Activated CD8-positive, alpha-beta T cell treated with anti-CD3 and anti-CD28 coated beads for 36 hours (primary cell): ENCODE measurements around the gene ZNF385B. TPM values are rescaled to one million over a fixed set of nuclear protein-coding genes. Genes with fewer than 3 reads are reported as not detected.

Experiments
- ATAC-seq: fragments of 200-7000 bp; cut with Tn5 transposase; one replicate; pipeline ENCODE4 v1.10.0; 2021; ENCODE audit warnings: mild to moderate bottlenecking, moderate library complexity
- CTCF ChIA-PET: fragments of 350-600 bp; sonication (Branson Sonifier 250); formaldehyde crosslinking; loops from one replicate; lab custom pipeline; 2021; ENCODE audit warnings: antibody characterized with exemption; lab: Charles Lee
- POLR2A ChIA-PET: fragments of 350-600 bp; sonication (Branson Sonifier 250); formaldehyde crosslinking; loops from one replicate; lab custom pipeline; 2021; ENCODE audit warnings: antibody characterized with exemption; lab: Charles Lee
- DNase-seq: peaks from one replicate; pipeline ENCODE4 v3.0.0-alpha.2; 2020
- H3K27ac Mint-ChIP-seq: one replicate; pipeline ENCODE4 v1.8.0; 2021; ENCODE audit warnings: mild to moderate bottlenecking, mixed read lengths
- H3K27me3 Mint-ChIP-seq: one replicate; pipeline ENCODE4 v1.8.0; 2021; ENCODE audit warnings: mixed read lengths
- H3K36me3 Mint-ChIP-seq: one replicate; pipeline ENCODE4 v1.8.0; 2021; ENCODE audit warnings: low read depth, mixed read lengths
- H3K4me1 Mint-ChIP-seq: one replicate; pipeline ENCODE4 v1.8.0; 2021; ENCODE audit warnings: low read depth, mixed read lengths
- H3K4me3 Mint-ChIP-seq: one replicate; pipeline ENCODE4 v1.8.0; 2021; ENCODE audit warnings: mild to moderate bottlenecking, moderate library complexity, mixed read lengths
- H3K9me3 Mint-ChIP-seq: one replicate; pipeline ENCODE4 v1.8.0; 2021; ENCODE audit warnings: mixed read lengths
- CTCF ChIP-seq: fragments of 200-600 bp; IDR thresholded peaks from one replicate; pipeline ENCODE4 v1.8.0; 2022; ENCODE audit warnings: antibody characterized with exemption, mild to moderate bottlenecking
- intact Hi-C: fragments of 100-400 bp; cut with micrococcal nuclease; formaldehyde crosslinking; loops from one replicate; pipeline ENCODE4 v1.10.0; 2022
- total RNA-seq, 2 experiments: library from RNA; stranded (reverse); gene quantifications; one replicate each; pipeline ENCODE4 v1.2.3, GENCODE V29; 2021

Gene ZNF385B
- total RNA-seq, 2 experiments from 2014 or later = not detected

- Mint-ChIP-seq H3K9me3 (no peaks in the 10 kb centered on the region), H3K36me3 (no peaks in the 10 kb centered on the region), H3K4me3 (no peak overlapping the region), H3K27me3 (peaks cover 11% of the 10 kb centered on the region), H3K27ac (no peak overlapping the region), H3K4me1 (no peaks in the 10 kb centered on the region)
- ATAC-seq (no peak), DNase-seq (no peak)
- CTCF ChIA-PET = no interaction called here
- intact Hi-C loops = no loop called here
- POLR2A ChIA-PET = no interaction called here
- no peak for TF ChIP-seq CTCF
Observed at GRCh38 chr2:179837408-179837807, 24.0 kb downstream of the ZNF385B start.

GRCh38 chr2:179830043-179830787 lies 31.2 kb downstream of the ZNF385B start:
- ATAC-seq (no peak), DNase-seq (no peak)
- intact Hi-C loops = no loop called here
- Mint-ChIP-seq H3K9me3 (no peaks in the 10 kb centered on the region), H3K4me1 (no peaks in the 10 kb centered on the region), H3K36me3 (no peaks in the 10 kb centered on the region), H3K27me3 (peaks cover 5% of the 10 kb centered on the region), H3K4me3 (no peak overlapping the region), H3K27ac (no peak overlapping the region)
- TF ChIP-seq CTCF = no peak
- POLR2A ChIA-PET = no interaction called here
- CTCF ChIA-PET = no interaction called here

GRCh38 chr2:179826297-179826696 lies 35.1 kb downstream of the ZNF385B start:
- Mint-ChIP-seq H3K27me3 (peaks cover 2% of the 10 kb centered on the region), H3K9me3 (no peaks in the 10 kb centered on the region), H3K4me3 (no peak overlapping the region), H3K4me1 (no peaks in the 10 kb centered on the region), H3K36me3 (no peaks in the 10 kb centered on the region), H3K27ac (no peak overlapping the region)
- DNase-seq = no peak
- CTCF ChIA-PET = no interaction called here
- ATAC-seq = no peak
- POLR2A ChIA-PET = no interaction called here
- no peak for TF ChIP-seq CTCF
- intact Hi-C loops = no loop called here

GRCh38 chr2:179825494-179825893 lies 35.9 kb downstream of the ZNF385B start:
- Mint-ChIP-seq H3K27ac (no peak overlapping the region), H3K4me1 (no peaks in the 10 kb centered on the region), H3K4me3 (no peak overlapping the region), H3K36me3 (no peaks in the 10 kb centered on the region), H3K27me3 (peaks cover 2% of the 10 kb centered on the region), H3K9me3 (no peaks in the 10 kb centered on the region)
- CTCF ChIA-PET = no interaction called here
- DNase-seq (no peak), ATAC-seq (no peak)
- no peak for TF ChIP-seq CTCF
- POLR2A ChIA-PET = no interaction called here
- intact Hi-C loops = no loop called here

- ATAC-seq (no peak), DNase-seq (no peak)
- no peak for TF ChIP-seq CTCF
- ChIA-PET CTCF (no interaction called here), POLR2A (no interaction called here)
- H3K4me1 Mint-ChIP-seq = no peaks in the 10 kb centered on the region
- no peak overlapping the region for H3K27ac Mint-ChIP-seq
- H3K9me3 Mint-ChIP-seq = no peaks in the 10 kb centered on the region
- H3K27me3 Mint-ChIP-seq = peaks cover 2% of the 10 kb centered on the region
- no peak overlapping the region for H3K4me3 Mint-ChIP-seq
- intact Hi-C loops = no loop called here
- H3K36me3 Mint-ChIP-seq = no peaks in the 10 kb centered on the region
Observed at GRCh38 chr2:179824961-179825360, 36.5 kb downstream of the ZNF385B start.
